GM23248 (cell line): ENCODE results near the gene NPHP4.

ENCODE experiments used
- EZH2 ChIP-seq: fragments of 200-600 bp; sonication (generic); IDR thresholded peaks from 2 replicates; pipeline ENCODE4 v1.6.1; 2018; ENCODE audit warnings: antibody characterized with exemption, mild to moderate bottlenecking; ENCODE audit not compliant: insufficient read depth, poor library complexity, severe bottlenecking
- EZH2phosphoT487 ChIP-seq: fragments of 200-600 bp; sonication (generic); IDR thresholded peaks from 2 replicates; pipeline ENCODE4 v1.6.1; 2018; ENCODE audit warnings: antibody characterized with exemption, moderate library complexity, mild to moderate bottlenecking, low read depth; ENCODE audit not compliant: insufficient read depth

GRCh38 chr1:5910276-5910620 is 82.0 kb downstream of the NPHP4 start:
- TF ChIP-seq EZH2phosphoT487 = no peak
- TF ChIP-seq EZH2 = no peak
